IMR-90 (cell line): ENCODE measurements around the gene FAIM2. TPM values are rescaled to one million over a fixed set of nuclear protein-coding genes. Genes with fewer than 3 reads are reported as not detected.

Experiments used
- ATAC-seq: fragments of 200-7000 bp; cut with Tn5 transposase; 2 replicates; pipeline ENCODE4 v1.9.1; 2020; ENCODE audit warnings: low read depth, mild to moderate bottlenecking, moderate library complexity
- BruUV-seq: library from RNA; stranded (reverse); fragments of 400-500 nt; replicated peaks from 2 replicates; lab custom pipeline; 2021; lab: Mats Ljungman, UMichigan
- CTCF ChIA-PET: fragments of 300-600 bp; formaldehyde crosslinking; extraction: SDS; loops from one replicate; lab custom pipeline; 2021; ENCODE audit warnings: antibody characterized with exemption; lab: Yijun Ruan, JAX
- POLR2A ChIA-PET: fragments of 300-600 bp; sonication (Branson Sonifier 250); formaldehyde crosslinking; loops from one replicate; lab custom pipeline; 2022; ENCODE audit warnings: antibody characterized with exemption; ENCODE audit not compliant: unreplicated experiment; lab: Charles Lee
- DNase-seq: peaks from one replicate; pipeline ENCODE4 v3.0.0; 2013
- H2AFZ ChIP-seq: replicated peaks from 2 replicates; pipeline ENCODE3; 2013; ENCODE audit warnings: low read length, mild to moderate bottlenecking; ENCODE audit not compliant: poor library complexity
- H2AK5ac ChIP-seq: 2 replicates; pipeline ENCODE4 v1.6.1; 2013; ENCODE audit warnings: low read depth, low read length, inconsistent platforms
- H2AK9ac ChIP-seq: replicated peaks from 2 replicates; pipeline ENCODE3; 2013; ENCODE audit warnings: mild to moderate bottlenecking, low read depth, low read length, moderate library complexity; ENCODE audit not compliant: poor library complexity
- H2BK120ac ChIP-seq: 2 replicates; pipeline ENCODE4 v1.6.1; 2013; ENCODE audit warnings: low read depth, low read length, inconsistent platforms
- H2BK15ac ChIP-seq: 3 replicates; pipeline ENCODE4 v1.6.1; 2013; ENCODE audit warnings: low read depth, low read length, inconsistent platforms
- H2BK20ac ChIP-seq: 2 replicates; pipeline ENCODE4 v1.6.1; 2013; ENCODE audit warnings: low read depth, mild to moderate bottlenecking, inconsistent platforms, low read length, moderate library complexity
- H2BK5ac ChIP-seq: 2 replicates; pipeline ENCODE4 v1.6.1; 2013; ENCODE audit warnings: mild to moderate bottlenecking, low read depth, low read length, inconsistent platforms; ENCODE audit not compliant: poor library complexity, severe bottlenecking
- H3K14ac ChIP-seq: replicated peaks from 2 replicates; pipeline ENCODE4 v1.6.1; 2013; ENCODE audit warnings: low read depth, low read length, inconsistent platforms
- H3K18ac ChIP-seq: 2 replicates; pipeline ENCODE4 v1.6.1; 2013; ENCODE audit warnings: low read depth, low read length, control low read depth
- H3K23ac ChIP-seq: 2 replicates; pipeline ENCODE4 v1.6.1; 2013; ENCODE audit warnings: low read depth, low read length, inconsistent platforms
- H3K27ac ChIP-seq: 2 replicates; pipeline ENCODE4 v1.5.1; 2013; ENCODE audit warnings: mild to moderate bottlenecking, control low read depth, low read length; ENCODE audit not compliant: insufficient read depth
- H3K27me3 ChIP-seq: 2 replicates; pipeline ENCODE4 v1.6.1; 2013; ENCODE audit warnings: low read length; ENCODE audit not compliant: control insufficient read depth, insufficient read depth
- H3K36me3 ChIP-seq: 2 replicates; pipeline ENCODE4 v1.6.1; 2013; ENCODE audit warnings: low read length, mixed read lengths; ENCODE audit not compliant: control insufficient read depth, insufficient read depth
- H3K4ac ChIP-seq: 2 replicates; pipeline ENCODE4 v1.6.1; 2013; ENCODE audit warnings: low read depth, low read length, inconsistent platforms
- H3K4me1 ChIP-seq: 2 replicates; pipeline ENCODE4 v1.6.1; 2013; ENCODE audit warnings: low read length, mixed read lengths; ENCODE audit not compliant: control insufficient read depth, insufficient read depth
- H3K4me2 ChIP-seq: 2 replicates; pipeline ENCODE4 v1.6.1; 2013; ENCODE audit warnings: low read depth, mild to moderate bottlenecking, control low read depth, low read length, moderate library complexity
- H3K4me3 ChIP-seq: 2 replicates; pipeline ENCODE4 v1.5.1; 2013; ENCODE audit warnings: low read depth, mild to moderate bottlenecking, control low read depth, low read length, moderate library complexity; ENCODE audit not compliant: insufficient read depth
- H3K56ac ChIP-seq: 2 replicates; pipeline ENCODE4 v1.6.1; 2013; ENCODE audit warnings: low read length, inconsistent platforms; ENCODE audit not compliant: insufficient read depth; ENCODE audit errors: extremely low read depth
- H3K79me1 ChIP-seq, 2 experiments: 2 replicates each; pipeline ENCODE4 v1.6.1; 2013; ENCODE audit warnings: low read length in 2 of 2, inconsistent platforms in 1 of 2, low read depth in 1 of 2
- H3K9ac ChIP-seq: 2 replicates; pipeline ENCODE4 v1.6.1; 2013; ENCODE audit warnings: low read depth, low read length, control low read depth
- H3K9me1 ChIP-seq: 2 replicates; pipeline ENCODE4 v1.6.1; 2013; ENCODE audit warnings: low read length, inconsistent platforms; ENCODE audit not compliant: insufficient read depth
- H3K9me3 ChIP-seq: 2 replicates; pipeline ENCODE4 v1.6.1; 2013; ENCODE audit warnings: low read length; ENCODE audit not compliant: control insufficient read depth, insufficient read depth
- H4K20me1 ChIP-seq: 2 replicates; pipeline ENCODE4 v1.6.1; 2013; ENCODE audit warnings: low read length, inconsistent platforms; ENCODE audit not compliant: insufficient read depth
- H4K5ac ChIP-seq: 2 replicates; pipeline ENCODE4 v1.6.1; 2013; ENCODE audit warnings: mild to moderate bottlenecking, low read depth, low read length, control low read depth
- H4K8ac ChIP-seq, 2 experiments: 2 replicates each; pipeline ENCODE4 v1.6.1; 2013; ENCODE audit warnings: low read depth in 2 of 2, low read length in 2 of 2, control low read depth in 1 of 2, inconsistent platforms in 1 of 2
- H4K91ac ChIP-seq: 2 replicates; pipeline ENCODE4 v1.6.1; 2013; ENCODE audit warnings: low read depth, low read length, inconsistent platforms; ENCODE audit not compliant: insufficient read depth
- BHLHE40 ChIP-seq: fragments of 150-350 bp; IDR thresholded peaks from 2 replicates; pipeline ENCODE4 v1.6.1; 2016; ENCODE audit warnings: mild to moderate bottlenecking, low read depth, low read length
- CEBPB ChIP-seq: IDR thresholded peaks from 2 replicates; pipeline ENCODE4 v1.6.1; 2012; ENCODE audit warnings: low read depth, low read length, improper control_type of control experiment
- CHD1 ChIP-seq: IDR thresholded peaks from 2 replicates; pipeline ENCODE4 v1.6.1; 2012; ENCODE audit warnings: low read depth, low read length, improper control_type of control experiment
- CTCF ChIP-seq: conservative IDR thresholded peaks from 2 replicates; pipeline ENCODE4 v1.5.1; 2012; ENCODE audit warnings: mild to moderate bottlenecking, low read depth, low read length, improper control_type of control experiment
- ELK1 ChIP-seq: fragments of 150-350 bp; IDR thresholded peaks from 2 replicates; pipeline ENCODE4 v1.6.1; 2016; ENCODE audit warnings: low read depth, mild to moderate bottlenecking, low read length, moderate library complexity, borderline replicate concordance
- FOS ChIP-seq: fragments of 150-350 bp; IDR thresholded peaks from 2 replicates; pipeline ENCODE4 v1.6.1; 2016; ENCODE audit warnings: low read depth, low read length
- MAFK ChIP-seq: IDR thresholded peaks from 2 replicates; pipeline ENCODE4 v1.6.1; 2012; ENCODE audit warnings: low read depth, low read length, improper control_type of control experiment
- MAZ ChIP-seq: IDR thresholded peaks from 2 replicates; pipeline ENCODE4 v1.6.1; 2012; ENCODE audit warnings: low read depth, mild to moderate bottlenecking, low read length, improper control_type of control experiment, moderate library complexity, borderline replicate concordance
- MXI1 ChIP-seq: IDR thresholded peaks from 2 replicates; pipeline ENCODE4 v1.6.1; 2012; ENCODE audit warnings: low read depth, mild to moderate bottlenecking, low read length, moderate library complexity, borderline replicate concordance
- NFE2L2 ChIP-seq: fragments of 150-350 bp; IDR thresholded peaks from 2 replicates; pipeline ENCODE4 v1.6.1; 2016; ENCODE audit warnings: low read depth, mild to moderate bottlenecking, low read length
- POLR2A ChIP-seq: IDR thresholded peaks from 2 replicates; pipeline ENCODE4 v1.6.1; 2012; ENCODE audit warnings: mild to moderate bottlenecking, low read depth, low read length
- RAD21 ChIP-seq: IDR thresholded peaks from 2 replicates; pipeline ENCODE4 v1.6.1; 2012; ENCODE audit warnings: low read length, improper control_type of control experiment
- RCOR1 ChIP-seq: IDR thresholded peaks from 2 replicates; pipeline ENCODE4 v1.6.1; 2012; ENCODE audit warnings: mild to moderate bottlenecking, low read length, improper control_type of control experiment; ENCODE audit not compliant: insufficient replicate concordance
- RFX5 ChIP-seq: IDR thresholded peaks from 2 replicates; pipeline ENCODE4 v1.8.0; 2012; ENCODE audit warnings: low read depth, mild to moderate bottlenecking, low read length, moderate library complexity
- SMC3 ChIP-seq: fragments of 150-350 bp; IDR thresholded peaks from 2 replicates; pipeline ENCODE4 v1.6.1; 2016; ENCODE audit warnings: low read depth, mild to moderate bottlenecking, antibody characterized with exemption, low read length, moderate library complexity
- USF2 ChIP-seq: fragments of 150-350 bp; IDR thresholded peaks from 2 replicates; pipeline ENCODE4 v1.6.1; 2017; ENCODE audit warnings: mild to moderate bottlenecking, antibody characterized with exemption, low read length, low read depth
- WGBS, 2 experiments: methylation state at CpG; one replicate each; pipeline versions ENCODE4 v1.1.5 to v1.1.7; 2013; ENCODE audit warnings: missing lambda C conversion rate in 2 of 2; ENCODE audit not compliant: insufficient read length in 1 of 2; ENCODE audit errors: extremely low coverage in 2 of 2; 5-methylcytosine and 5-hydroxymethylcytosine counted together
- dilution Hi-C: fragments of 300-500 bp; cut with HindIII; formaldehyde crosslinking; loops from one replicate; pipeline ENCODE4 v1.14.3; 2018; ENCODE audit warnings: low sequenced_read_pairs; ENCODE audit not compliant: unreplicated experiment
- in situ Hi-C: fragments of 300-500 bp; cut with MboI; formaldehyde crosslinking; loops from 3 replicates; pipeline ENCODE4 v1.14.3; 2019; ENCODE audit warnings: low sequenced_read_pairs, inconsistent platforms, mixed read lengths
- intact Hi-C: fragments of 100-400 bp; cut with micrococcal nuclease; formaldehyde crosslinking; loops from 2 replicates; pipeline ENCODE4 v1.10.0; 2022
- polyA plus RNA-seq, 3 experiments: library from polyadenylated mRNA; depleted of rRNA; stranded (reverse); fragments of >200 nt; gene quantifications; 2 replicates each; pipeline ENCODE4 v1.2.3, GENCODE V29; 2012; ENCODE audit warnings: low replicate concordance in 1 of 3
- total RNA-seq: library from RNA; depleted of rRNA; stranded (reverse); fragments of >200 nt; gene quantifications from 2 replicates; pipeline ENCODE4 v1.2.3, GENCODE V29; 2012

FAIM2 gene
- total and polyA plus RNA-seq, 2 of the 4 experiments (the other 2 are of a cell fraction): 0.72 to 5.3 TPM

GRCh38 chr12:49865109-49865781, 38.5 kb downstream of the FAIM2 start:
- Histone ChIP-seq H3K36me3 (no peaks in the 10 kb centered on the region), H4K5ac (no peak overlapping the region), H3K9me3 (no peaks in the 10 kb centered on the region), H4K20me1 (0 out of 2 replicates have a peak, but pooled peaks cover 4% of the 10 kb centered on the region), H3K79me1 (no peaks in the 10 kb centered on the region), H4K8ac (no peak overlapping the region), H3K4ac (no peak overlapping the region), H3K27me3 (peaks cover 22% of the 10 kb centered on the region), H3K4me2 (no peak overlapping the region), H3K56ac (no peak overlapping the region), H2BK15ac (no peak overlapping the region), H3K9ac (no peak overlapping the region), H3K9me1 (no peaks in the 10 kb centered on the region), H3K23ac (no peak overlapping the region), H3K14ac (no peak overlapping the region), H2AK9ac (no peak overlapping the region), H2BK120ac (no peak overlapping the region), H3K18ac (no peak overlapping the region), H3K4me1 (peaks cover 23% of the 10 kb centered on the region), H2BK5ac (no peak overlapping the region), H4K91ac (no peak overlapping the region), H3K4me3 (no peak overlapping the region), H2AK5ac (no peak overlapping the region), H2BK20ac (no peak overlapping the region), H3K27ac (no peak overlapping the region), H2AFZ (no peak overlapping the region)
- CTCF ChIA-PET: interaction anchor here (1.0 to 2.4 kb wide), 3 partner anchors 102 to 205 kb away, joined by 3 to 9 read pairs (median 3); no protein-coding TSS in a partner anchor
- in situ Hi-C loops (loop anchor here (5.0 kb wide), 2 partner anchors 87 to 187 kb away; partner anchors contain the start of gene AQP2), dilution Hi-C loops (no loop called here), intact Hi-C loops (no loop called here)
- 83% methylated on average over 4 of the region's 13 CpGs; no CpG with 5 or more reads in 1 of the 2 experiments for WGBS, 2 experiments
- POLR2A ChIA-PET: no interaction called here
- DNase-seq: no peak
- TF ChIP-seq RAD21 (no peak), SMC3 (no peak), MAFK (no peak), CHD1 (no peak), POLR2A (no peak), CTCF (no peak), CEBPB (no peak), FOS (no peak), RFX5 (no peak), RCOR1 (no peak), MAZ (no peak), NFE2L2 (no peak), USF2 (no peak), BHLHE40 (no peak), ELK1 (no peak), MXI1 (no peak)
- ATAC-seq: no peak
- no TSS peak for BruUV-seq
